KBM-7 (cell line): Measurements from ENCODE around the gene EFTUD2.

Experiments
- DNase-seq: peaks from one replicate; pipeline ENCODE4 v3.0.0-alpha.2; 2015
- in situ Hi-C: fragments of 300-500 bp; cut with MboI; formaldehyde crosslinking; loops from 2 replicates; pipeline ENCODE4 v1.14.3; 2020; ENCODE audit warnings: low sequenced_read_pairs, low pct_unique_long_range_greater_than_20kb, mixed read lengths

The EFTUD2 gene

GRCh38 chr17:44865931-44866330 is 33.3 kb downstream of the EFTUD2 start:
- in situ Hi-C loops: no loop called here
- no peak for DNase-seq

GRCh38 chr17:44865231-44865660 is 34.0 kb downstream of the EFTUD2 start:
- in situ Hi-C loops: no loop called here
- DNase-seq: peak; percentile 84

GRCh38 chr17:44864831-44865230 is 34.4 kb downstream of the EFTUD2 start:
- no peak for DNase-seq
- in situ Hi-C loops: no loop called here

GRCh38 chr17:44863061-44863918 is 36.0 kb downstream of the EFTUD2 start:
- in situ Hi-C loops: no loop called here
- DNase-seq: no peak

- in situ Hi-C loops: no loop called here
- no peak for DNase-seq
Measured at GRCh38 chr17:44862278-44862914, 36.8 kb downstream of the EFTUD2 start.

GRCh38 chr17:44859701-44860100 is 39.5 kb downstream of the EFTUD2 start:
- in situ Hi-C loops: no loop called here
- DNase-seq: no peak

DNA sequence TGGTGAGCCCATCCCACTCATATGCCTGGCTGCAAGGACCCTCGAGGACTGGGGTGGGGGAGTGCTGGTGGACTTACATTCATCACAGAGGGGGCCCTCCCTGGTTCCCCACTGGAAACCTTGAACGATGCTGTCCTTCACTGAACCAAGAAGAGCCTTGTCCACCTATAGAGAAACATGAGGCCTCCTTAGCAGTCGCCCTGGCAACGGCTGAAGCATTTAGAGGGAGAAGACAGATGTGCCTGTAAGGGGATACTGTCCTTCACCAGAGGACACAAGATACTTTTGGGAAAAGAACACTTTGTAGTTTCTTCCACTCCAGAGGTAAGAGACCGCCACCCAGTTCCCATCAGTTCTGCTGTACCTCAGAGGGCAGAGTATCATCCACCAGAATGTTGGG is 45.1 kb downstream of the EFTUD2 start:
- no peak for DNase-seq
- in situ Hi-C loops: no loop called here

- no peak for DNase-seq
- in situ Hi-C loops: no loop called here
Measured at GRCh38 chr17:44850612-44851011, 48.6 kb downstream of the EFTUD2 start.

DNA sequence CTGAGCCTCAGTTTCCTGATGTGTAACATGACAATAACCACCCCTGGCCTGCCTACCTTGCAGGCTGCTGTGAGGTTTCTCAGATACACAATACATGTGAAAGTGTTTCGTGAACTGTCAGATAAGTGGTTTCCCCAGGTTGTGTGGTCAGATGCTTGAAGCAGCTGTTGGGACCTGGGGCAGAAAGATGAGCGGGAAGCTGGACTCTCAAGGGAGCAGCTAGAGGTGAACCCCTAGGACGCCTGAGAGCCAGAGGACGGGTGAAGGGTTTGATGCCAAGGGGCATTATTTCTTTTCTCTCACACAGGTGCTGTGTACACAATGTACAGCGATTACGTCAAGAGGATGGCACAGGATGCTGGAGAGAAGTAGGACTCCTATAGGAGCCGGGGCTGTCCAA is 49.2 kb downstream of the EFTUD2 start:
- no peak for DNase-seq
- in situ Hi-C loops: no loop called here

DNA sequence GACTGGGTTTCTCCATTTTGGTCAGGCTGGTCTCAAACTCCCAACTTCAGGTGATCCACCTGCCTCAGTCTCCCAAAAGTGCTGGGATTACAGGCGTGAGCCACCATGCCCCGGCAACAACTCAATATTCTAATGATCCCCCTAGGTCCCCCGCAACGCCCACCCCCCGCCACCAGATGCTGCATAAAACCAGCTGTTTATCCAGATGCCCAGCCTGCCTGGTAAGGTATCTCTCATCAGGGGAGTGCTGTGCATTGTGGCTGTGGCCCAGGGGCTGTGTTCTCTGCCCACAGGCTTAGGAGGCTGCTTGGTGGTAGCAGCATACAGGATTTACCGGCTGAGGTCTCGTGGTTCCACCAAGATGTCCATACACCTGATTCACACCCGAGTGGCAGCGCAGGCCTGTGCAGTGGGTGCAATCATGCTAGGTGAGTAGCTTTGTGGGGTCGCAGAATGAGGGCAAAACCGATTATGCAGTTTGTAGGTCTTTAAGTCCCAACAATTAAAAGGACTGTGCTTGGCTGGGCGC is 50.2 kb downstream of the EFTUD2 start:
- in situ Hi-C loops: no loop called here
- no peak for DNase-seq

GRCh38 chr17:44848257-44848795 is 50.9 kb downstream of the EFTUD2 start:
- in situ Hi-C loops: no loop called here
- no peak for DNase-seq

DNA sequence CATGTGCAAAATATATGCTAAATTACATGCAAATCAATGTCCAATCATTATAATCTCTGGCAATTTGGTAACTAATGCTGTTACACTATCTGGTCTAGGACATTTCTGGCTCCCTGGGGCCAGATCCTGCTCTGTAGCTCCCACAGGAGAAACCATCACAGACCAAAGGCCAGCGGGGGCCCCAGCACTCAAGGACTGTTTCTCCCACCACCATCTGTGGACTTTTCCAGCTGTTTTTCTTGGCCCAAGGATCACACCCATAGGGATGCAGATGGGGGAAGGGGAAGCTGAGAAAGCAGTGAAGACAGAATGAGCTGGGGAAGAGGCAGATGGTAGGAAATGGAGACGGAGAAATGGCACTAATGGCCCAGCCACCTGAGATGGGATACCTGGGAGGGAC is 51.7 kb downstream of the EFTUD2 start, which contains the start of gene HIGD1B:
TSS of gene HIGD1B (plus strand) at position 298 of the 400 bp plus-strand sequence. CDS start 270 bp downstream, outside the sequence.
- no peak for DNase-seq
- in situ Hi-C loops: no loop called here

- in situ Hi-C loops: no loop called here
Measured at GRCh38 chr17:44846206-44846605, 53.0 kb downstream of the EFTUD2 start.

DNA sequence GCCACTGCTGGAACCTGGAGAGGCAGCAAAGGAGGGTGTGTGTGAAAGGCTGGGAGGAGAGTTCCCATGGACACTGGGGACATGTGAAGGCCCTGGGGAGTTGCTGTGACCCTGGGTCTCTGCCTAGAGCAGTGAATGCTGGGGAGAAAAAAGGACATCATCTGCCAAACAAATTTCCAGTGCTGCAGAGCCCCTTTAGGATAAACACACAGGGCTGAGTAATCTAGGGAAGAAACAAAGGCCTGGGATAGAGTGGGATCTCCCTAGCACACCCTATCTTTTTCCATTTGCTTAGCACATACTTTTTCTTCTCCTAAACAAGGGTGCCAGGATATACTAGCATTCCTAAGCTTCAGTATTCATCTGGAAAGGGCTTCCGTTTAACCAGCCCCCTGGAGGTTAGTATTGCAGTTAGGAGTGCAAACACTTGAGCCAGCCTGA is 54.8 kb downstream of the EFTUD2 start:
- in situ Hi-C loops: no loop called here
- no peak for DNase-seq

More at GRCh38 chr17:44846206-44846605, 53.0 kb downstream of the EFTUD2 start:
- no peak for DNase-seq

DNA sequence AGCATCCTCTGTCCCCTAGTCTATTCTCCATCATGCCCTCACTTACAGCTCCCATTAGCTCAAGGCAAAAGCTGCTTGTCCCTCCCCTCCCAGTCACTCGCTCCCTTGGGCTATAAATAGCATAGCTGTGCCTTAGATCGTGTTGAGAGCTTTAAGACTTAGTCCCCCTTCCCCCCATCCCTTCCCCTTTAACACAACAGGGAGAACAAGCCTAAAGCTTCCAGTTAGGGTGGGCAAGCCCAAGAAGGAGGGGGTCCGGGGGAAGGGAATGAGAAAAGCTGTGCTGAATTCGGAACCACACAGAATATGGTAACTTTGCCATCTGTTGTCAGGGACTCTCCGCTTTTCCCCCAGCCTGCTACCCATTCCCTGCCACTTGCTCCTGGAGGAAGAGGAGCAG is 56.5 kb downstream of the EFTUD2 start:
- no peak for DNase-seq
- in situ Hi-C loops: no loop called here

DNA sequence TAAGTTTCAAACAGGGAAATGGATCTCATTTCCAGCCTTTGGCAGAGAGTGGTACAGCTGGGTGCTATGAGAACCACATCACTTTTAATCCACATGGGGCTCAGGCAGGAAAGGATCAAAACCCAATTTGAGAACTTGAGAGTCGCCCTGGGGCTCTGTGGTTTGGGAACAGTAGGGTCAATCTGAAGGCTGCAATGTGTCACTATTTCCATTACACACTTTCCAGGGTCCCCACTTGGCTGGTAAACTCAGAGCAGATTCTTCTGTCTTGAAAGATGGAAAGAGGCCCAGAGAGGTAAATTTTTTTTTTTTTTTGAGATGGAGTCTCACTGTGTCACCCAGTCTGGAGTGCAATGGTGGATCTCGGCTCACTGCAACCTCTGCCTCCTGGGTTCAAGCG is 58.3 kb downstream of the EFTUD2 start:
- DNase-seq: no peak
- in situ Hi-C loops: no loop called here

GRCh38 chr17:44840274-44840673 is 59.0 kb downstream of the EFTUD2 start:
- no peak for DNase-seq
- in situ Hi-C loops: no loop called here

- DNase-seq: no peak
- in situ Hi-C loops: no loop called here
Measured at GRCh38 chr17:44837196-44837595, 62.0 kb downstream of the EFTUD2 start.

- in situ Hi-C loops: no loop called here
- DNase-seq: no peak
Measured at GRCh38 chr17:44832805-44833204, 66.4 kb downstream of the EFTUD2 start.

GRCh38 chr17:44831371-44831770 is 67.9 kb downstream of the EFTUD2 start:
- in situ Hi-C loops: no loop called here
- no peak for DNase-seq
